Small intestine (tissue), 7 donors: ENCODE data around the gene ZNF608. TPM values are rescaled to one million over a fixed set of nuclear protein-coding genes. Genes with fewer than 3 reads are reported as not detected.
A peak's percentile ranks its signal among the peaks of the same experiment; 100 is the strongest.

ENCODE experiments used
- DNase-seq, 2 donors: peaks; one replicate each; pipeline versions ENCODE4 v3.0.0 to v3.0.0-alpha.2; 2013
- FAIRE-seq: peaks from 2 replicates; lab custom pipeline; 2012; peaks lifted over from hg19 to GRCh38; lab: Jason Lieb, UNC
- H3K27ac ChIP-seq, 3 donors: one replicate each; pipeline ENCODE4 v1.5.1; 2013; ENCODE audit warnings: low read length in 2 of 3, mild to moderate bottlenecking in 2 of 3, control low read depth in 1 of 3, inconsistent platforms in 1 of 3, low read depth in 1 of 3, moderate library complexity in 1 of 3
- H3K27me3 ChIP-seq, 3 donors: one replicate each; pipeline ENCODE4 v1.6.1; 2013; ENCODE audit warnings: low read length in 3 of 3, inconsistent platforms in 1 of 3; ENCODE audit not compliant: control insufficient read depth in 3 of 3, insufficient read depth in 3 of 3
- H3K36me3 ChIP-seq, 3 donors: one replicate each; pipeline ENCODE4 v1.6.1; 2013; ENCODE audit warnings: low read length in 3 of 3, inconsistent platforms in 1 of 3, low read depth in 1 of 3, mild to moderate bottlenecking in 1 of 3, moderate library complexity in 1 of 3; ENCODE audit not compliant: control insufficient read depth in 3 of 3, insufficient read depth in 2 of 3
- H3K4me1 ChIP-seq, 3 donors: one replicate each; pipeline ENCODE4 v1.6.1; 2013; ENCODE audit warnings: low read length in 2 of 3, inconsistent platforms in 1 of 3, low read depth in 1 of 3, mild to moderate bottlenecking in 1 of 3, moderate library complexity in 1 of 3; ENCODE audit not compliant: control insufficient read depth in 3 of 3, insufficient read depth in 2 of 3
- H3K4me3 ChIP-seq, 3 donors: one replicate each; pipeline ENCODE4 v1.5.1; 2013; ENCODE audit warnings: low read length in 3 of 3, control low read depth in 1 of 3, inconsistent platforms in 1 of 3, low read depth in 1 of 3, mild to moderate bottlenecking in 1 of 3, moderate library complexity in 1 of 3
- H3K9me3 ChIP-seq, 2 donors: one replicate each; pipeline ENCODE4 v1.6.1; 2013; ENCODE audit warnings: low read depth in 1 of 2, low read length in 1 of 2; ENCODE audit not compliant: control insufficient read depth in 2 of 2, insufficient read depth in 1 of 2
- WGBS, 3 donors: extraction: QIAGEN DNeasy Blood & Tissue Kit; methylation state at CpG; one replicate each; pipeline ENCODE4 v1.1.7; 2013; 5-methylcytosine and 5-hydroxymethylcytosine counted together
- polyA plus RNA-seq, 4 donors: library from polyadenylated mRNA; stranded (reverse) in 3 of 4; unstranded in 1 of 4; fragments of 200-250 nt in 3 of 4; fragments of 120-200 nt in 1 of 4; gene quantifications; one replicate each; pipeline versions ENCODE4 v1.2.1 to v1.2.3, GENCODE V29; 2013
- donor health status: healthy with polysubstance abuse.
- donor health status: control.
- donor health status: control.
- donor health status: Bipolar disorder and iron deficiency.
- donor health status: healthy.

ZNF608 gene
- polyA plus RNA-seq, 4 donors = 5.7 to 47.1 (median 12.7) TPM

GRCh38 chr5:124736805-124737188, 9.6 kb downstream of the ZNF608 start:
- Histone ChIP-seq H3K36me3 (no peaks in the 10 kb centered on the region), H3K27me3 (no peaks in the 10 kb centered on the region), H3K27ac (peak overlapping the region in 1 of 3 donors; percentile 96), H3K4me3 (no peak overlapping the region), H3K9me3 (no peaks in the 10 kb centered on the region), H3K4me1 (peaks cover 5 to 79% (median 27%) of the 10 kb centered on the region in 3 donors)
- no peak for FAIRE-seq
- WGBS, 3 donors = 23 to 44% (median 30%) methylated on average over 3 of the region's 3 CpGs
- no peak for DNase-seq

GRCh38 chr5:124736082-124736804, 10.2 kb downstream of the ZNF608 start:
- WGBS, 3 donors = 37 to 52% (median 39%) methylated on average over 6 of the region's 6 CpGs
- Histone ChIP-seq H3K27ac (peak overlapping the region; percentile 35 to 96 (median 41)), H3K4me1 (peaks cover 3 to 74% (median 27%) of the 10 kb centered on the region in 3 donors), H3K4me3 (no peak overlapping the region), H3K36me3 (no peaks in the 10 kb centered on the region), H3K27me3 (no peaks in the 10 kb centered on the region), H3K9me3 (no peaks in the 10 kb centered on the region)
- FAIRE-seq (peak; percentile 59), DNase-seq (peak; percentile 53 to 71)

- H3K9me3 ChIP-seq = no peaks in the 10 kb centered on the region
- peak overlapping the region; percentile 22 to 96 (median 44) for H3K27ac ChIP-seq
- H3K36me3 ChIP-seq = no peaks in the 10 kb centered on the region
- peak overlapping the region in 2 of 3 donors; percentile 10 to 49 for H3K4me3 ChIP-seq
- FAIRE-seq (no peak), DNase-seq (peak; percentile 46 to 88)
- no peaks in the 10 kb centered on the region for H3K27me3 ChIP-seq
- peaks cover 2 to 75% (median 27%) of the 10 kb centered on the region in 3 donors for H3K4me1 ChIP-seq
- 8 to 23% (median 19%) methylated on average over 24 of the region's 24 CpGs for WGBS, 3 donors
These were observed 11.1 kb downstream of the ZNF608 start for GRCh38 chr5:124735169-124735858.

GRCh38 chr5:124734574-124735168, 11.8 kb downstream of the ZNF608 start:
- H3K4me1 ChIP-seq = peaks cover 2 to 74% (median 22%) of the 10 kb centered on the region in 3 donors

DNA sequence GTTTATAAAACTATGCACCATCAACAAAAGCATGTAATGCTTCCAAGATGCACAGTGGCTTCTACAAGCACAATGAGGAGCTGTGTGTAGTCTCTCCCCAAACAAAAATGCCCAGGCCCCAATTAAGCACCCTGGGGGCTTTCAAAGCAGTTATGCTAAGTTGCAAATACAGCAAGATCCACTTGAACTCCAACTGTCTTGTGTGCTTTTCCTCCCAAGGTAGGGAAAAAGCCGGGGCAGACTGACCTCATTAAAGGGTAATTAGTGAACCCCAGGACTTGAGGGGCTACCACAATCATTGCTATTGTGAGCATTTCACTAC, 13.1 kb downstream of the ZNF608 start:
- Histone ChIP-seq H3K27ac (no peak overlapping the region), H3K9me3 (no peaks in the 10 kb centered on the region), H3K27me3 (no peaks in the 10 kb centered on the region), H3K4me3 (no peak overlapping the region), H3K36me3 (peaks cover 0 to 3% (median 0%) of the 10 kb centered on the region in 3 donors), H3K4me1 (peaks cover 2 to 68% (median 19%) of the 10 kb centered on the region in 3 donors)
- WGBS, 3 donors = 77 to 86% (median 83%) methylated on average over 1 of the region's 1 CpG
- DNase-seq = no peak
- FAIRE-seq = no peak

More at GRCh38 chr5:124734574-124735168, 11.8 kb downstream of the ZNF608 start:
- Histone ChIP-seq H3K36me3 (no peaks in the 10 kb centered on the region), H3K27me3 (no peaks in the 10 kb centered on the region), H3K9me3 (no peaks in the 10 kb centered on the region), H3K4me3 (peak overlapping the region in 2 of 3 donors; percentile 10 to 49), H3K27ac (peak overlapping the region in 1 of 3 donors; percentile 96)
- DNase-seq (peak in 1 of 2 donors; percentile 1), FAIRE-seq (no peak)
- 39 to 55% (median 45%) methylated on average over 8 of the region's 8 CpGs for WGBS, 3 donors

DNA sequence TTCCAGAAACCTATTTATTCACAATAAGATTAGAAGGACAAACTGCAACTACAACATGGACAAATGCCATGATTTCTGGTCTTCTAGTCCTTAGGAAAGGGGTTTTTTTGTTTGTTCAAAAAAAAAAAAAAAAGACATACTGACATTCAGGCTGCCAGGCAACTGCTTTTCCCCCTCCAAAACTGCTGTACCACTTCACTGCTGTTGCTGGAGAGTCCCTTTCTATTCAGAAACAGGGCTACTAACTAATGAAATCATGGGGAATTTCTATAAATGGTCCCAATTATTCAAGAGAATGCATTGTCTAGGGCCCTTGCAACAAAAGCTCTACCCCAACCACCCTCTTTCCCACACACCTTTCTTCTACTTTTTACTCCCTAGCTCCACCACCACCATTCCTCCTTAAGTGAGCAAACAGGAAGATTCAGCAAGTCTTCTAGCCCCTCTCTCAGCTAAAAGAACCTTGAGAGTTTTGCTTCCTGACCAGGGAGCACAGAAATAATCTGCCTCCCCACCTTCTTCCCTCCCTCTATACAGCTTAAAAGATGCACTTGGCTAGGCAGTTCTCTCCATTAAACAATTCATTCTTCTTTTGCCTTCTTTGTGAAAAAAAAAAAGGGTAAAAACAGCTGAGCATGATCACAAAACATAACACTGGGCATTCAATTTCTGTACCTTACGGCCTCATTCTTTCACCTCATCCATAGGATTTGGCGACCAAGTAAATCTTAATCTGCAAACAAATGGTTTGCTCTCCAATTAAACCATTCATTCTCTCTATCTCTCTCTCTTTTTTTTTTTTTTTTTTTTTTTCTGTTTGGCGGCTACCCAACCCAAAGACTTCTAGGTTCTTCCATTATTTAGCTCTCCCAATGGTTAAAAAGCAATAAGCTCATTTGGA, 13.8 kb downstream of the ZNF608 start:
- Histone ChIP-seq H3K4me3 (no peak overlapping the region), H3K36me3 (peaks cover 0 to 3% (median 0%) of the 10 kb centered on the region in 3 donors), H3K27me3 (no peaks in the 10 kb centered on the region), H3K27ac (no peak overlapping the region), H3K4me1 (peaks cover 2 to 62% (median 17%) of the 10 kb centered on the region in 3 donors), H3K9me3 (no peaks in the 10 kb centered on the region)
- WGBS, 3 donors = 89 to 97% (median 95%) methylated on average over 3 of the region's 3 CpGs
- no peak for DNase-seq
- no peak for FAIRE-seq

DNA sequence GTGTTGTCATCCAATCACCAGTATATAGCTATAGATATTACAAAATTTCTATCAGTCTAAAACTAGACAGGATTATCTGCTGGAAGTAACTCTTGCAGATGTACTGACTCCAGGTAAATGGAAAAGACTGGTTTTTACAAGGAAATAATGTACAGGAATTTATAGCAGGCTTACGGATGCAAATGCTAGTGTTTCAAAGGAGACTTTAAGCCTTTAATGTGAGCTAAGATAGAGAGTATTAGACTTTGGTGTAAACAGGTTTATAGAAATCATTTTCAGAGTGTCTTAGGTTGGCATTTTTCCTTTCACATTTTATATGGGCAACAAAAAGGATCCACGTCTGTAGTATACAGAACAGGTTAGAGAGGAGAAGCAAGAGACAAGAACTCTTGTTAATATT, 16.1 kb downstream of the ZNF608 start:
- WGBS, 3 donors = 48 to 64% (median 58%) methylated on average over 2 of the region's 2 CpGs
- H3K27me3 ChIP-seq = no peaks in the 10 kb centered on the region
- FAIRE-seq = no peak
- H3K36me3 ChIP-seq = peaks cover 0 to 5% (median 0%) of the 10 kb centered on the region in 3 donors
- no peaks in the 10 kb centered on the region for H3K9me3 ChIP-seq
- DNase-seq = no peak
- no peak overlapping the region for H3K4me3 ChIP-seq
- H3K4me1 ChIP-seq = peaks cover 2 to 41% (median 13%) of the 10 kb centered on the region in 3 donors
- H3K27ac ChIP-seq = peak overlapping the region in 1 of 3 donors; percentile 5
